Fibroblast of mammary gland (primary cell): ENCODE results near the gene COL28A1.
A peak's percentile ranks its signal among the peaks of the same experiment; 100 is the strongest.

Experiments used
- DNase-seq: peaks from one replicate; pipeline ENCODE4 v3.0.0-alpha.2; 2010; ENCODE audit warnings: low read depth
- H3K4me3 ChIP-seq: 2 replicates; pipeline ENCODE4 v1.5.1; 2011; ENCODE audit warnings: low read depth, mild to moderate bottlenecking, low read length, moderate library complexity; ENCODE audit not compliant: control insufficient read depth
- TF ChIP-seq, protein P1 (sequence below): conservative IDR thresholded peaks from 2 replicates; pipeline ENCODE4 v1.5.1; 2011; ENCODE audit warnings: low read depth, low read length, inconsistent platforms; ENCODE audit not compliant: control insufficient read depth, insufficient read depth

Gene COL28A1

GRCh38 chr7:7446616-7447015 lies 89.1 kb downstream of the COL28A1 start:
- TF ChIP-seq, protein P1, sequence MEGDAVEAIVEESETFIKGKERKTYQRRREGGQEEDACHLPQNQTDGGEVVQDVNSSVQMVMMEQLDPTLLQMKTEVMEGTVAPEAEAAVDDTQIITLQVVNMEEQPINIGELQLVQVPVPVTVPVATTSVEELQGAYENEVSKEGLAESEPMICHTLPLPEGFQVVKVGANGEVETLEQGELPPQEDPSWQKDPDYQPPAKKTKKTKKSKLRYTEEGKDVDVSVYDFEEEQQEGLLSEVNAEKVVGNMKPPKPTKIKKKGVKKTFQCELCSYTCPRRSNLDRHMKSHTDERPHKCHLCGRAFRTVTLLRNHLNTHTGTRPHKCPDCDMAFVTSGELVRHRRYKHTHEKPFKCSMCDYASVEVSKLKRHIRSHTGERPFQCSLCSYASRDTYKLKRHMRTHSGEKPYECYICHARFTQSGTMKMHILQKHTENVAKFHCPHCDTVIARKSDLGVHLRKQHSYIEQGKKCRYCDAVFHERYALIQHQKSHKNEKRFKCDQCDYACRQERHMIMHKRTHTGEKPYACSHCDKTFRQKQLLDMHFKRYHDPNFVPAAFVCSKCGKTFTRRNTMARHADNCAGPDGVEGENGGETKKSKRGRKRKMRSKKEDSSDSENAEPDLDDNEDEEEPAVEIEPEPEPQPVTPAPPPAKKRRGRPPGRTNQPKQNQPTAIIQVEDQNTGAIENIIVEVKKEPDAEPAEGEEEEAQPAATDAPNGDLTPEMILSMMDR: no peak
- DNase-seq: peak; percentile 12
- no peak overlapping the region for H3K4me3 ChIP-seq

DNA sequence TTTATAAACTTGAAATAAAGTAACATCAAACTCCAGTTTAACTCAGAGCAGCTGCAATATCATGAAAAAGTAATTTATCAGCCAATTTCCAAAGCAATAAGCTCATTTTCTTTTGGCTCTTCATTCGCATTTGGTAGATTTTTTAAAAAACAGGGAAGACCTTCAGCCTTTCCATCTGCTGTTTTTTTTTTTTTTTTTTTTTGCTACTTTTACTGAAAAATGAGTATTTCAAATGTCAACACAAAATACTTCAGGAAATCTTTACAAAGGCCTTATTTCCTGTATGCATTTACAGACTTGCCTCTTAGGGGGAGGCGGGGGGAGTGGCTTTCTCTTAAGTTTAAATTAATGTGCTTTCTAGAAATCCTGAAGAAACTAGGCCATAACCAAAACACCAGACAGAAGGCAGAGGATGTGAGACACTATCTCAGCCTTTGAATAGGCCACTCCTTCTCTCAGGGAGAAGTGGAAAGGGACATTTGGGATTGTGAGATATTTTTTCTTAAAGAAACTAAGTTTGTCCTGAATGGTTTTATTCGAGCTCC lies 91.8 kb downstream of the COL28A1 start:
- no peak for DNase-seq

GRCh38 chr7:7439564-7439963 lies 96.1 kb downstream of the COL28A1 start:
- no peak for DNase-seq
- no peak overlapping the region for H3K4me3 ChIP-seq
- TF ChIP-seq, protein P1: no peak

More for the DNA sequence above, 91.8 kb downstream of the COL28A1 start:
- TF ChIP-seq, protein P1: no peak
- no peak overlapping the region for H3K4me3 ChIP-seq

- H3K4me3 ChIP-seq: no peak overlapping the region
- TF ChIP-seq, protein P1: peak; percentile 6
- peak; percentile 100 for DNase-seq
Measured at GRCh38 chr7:7438851-7439250, 96.8 kb downstream of the COL28A1 start.

GRCh38 chr7:7435978-7436377 lies 99.7 kb downstream of the COL28A1 start:
- TF ChIP-seq, protein P1: no peak
- no peak overlapping the region for H3K4me3 ChIP-seq
- DNase-seq: no peak

DNA sequence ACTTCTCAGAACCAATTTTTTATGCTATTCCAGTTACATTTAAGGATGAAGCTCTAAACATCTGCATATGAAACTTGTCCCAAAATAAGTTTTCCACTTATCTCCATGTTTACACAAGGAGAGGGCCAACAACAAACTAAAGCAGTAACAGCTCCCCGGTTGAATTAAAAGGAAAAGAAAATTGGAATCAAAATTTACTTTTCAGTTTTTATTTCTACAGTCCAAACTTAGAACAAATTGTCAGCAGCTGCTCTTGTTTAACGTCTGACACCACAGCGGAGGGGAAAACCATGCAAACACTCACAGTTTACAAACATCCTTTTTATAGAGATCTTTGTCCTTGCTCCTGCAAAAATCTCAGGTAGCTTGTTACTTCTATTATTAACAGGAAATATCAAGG lies 101.3 kb downstream of the COL28A1 start:
- TF ChIP-seq, protein P1: no peak
- DNase-seq: no peak
- no peak overlapping the region for H3K4me3 ChIP-seq

- no peak for DNase-seq
- H3K4me3 ChIP-seq: no peak overlapping the region
- TF ChIP-seq, protein P1: no peak
Measured at GRCh38 chr7:7433811-7434210, 101.9 kb downstream of the COL28A1 start.
